Progenitor cell of endocrine pancreas (in vitro differentiated cells): ENCODE measurements around the gene RETREG1. TPM values are rescaled to one million over a fixed set of nuclear protein-coding genes. Genes with fewer than 3 reads are reported as not detected.

Experiments used
- DNase-seq: peaks from one replicate; pipeline ENCODE4 v3.0.0; 2021; ENCODE audit warnings: low spot score; ENCODE audit not compliant: unreplicated experiment
- H3K27ac Mint-ChIP-seq: 2 replicates; pipeline ENCODE4 v1.8.0; 2021; ENCODE audit warnings: mild to moderate bottlenecking, moderate library complexity, mixed read lengths
- H3K27me3 Mint-ChIP-seq: 2 replicates; pipeline ENCODE4 v1.8.0; 2021; ENCODE audit warnings: mixed read lengths
- H3K36me3 Mint-ChIP-seq: 2 replicates; pipeline ENCODE4 v1.8.0; 2022; ENCODE audit warnings: mixed read lengths; ENCODE audit not compliant: insufficient read depth
- H3K4me1 Mint-ChIP-seq: 2 replicates; pipeline ENCODE4 v1.8.0; 2021; ENCODE audit warnings: low read depth, mixed read lengths
- H3K4me3 Mint-ChIP-seq: 2 replicates; pipeline ENCODE4 v1.8.0; 2021; ENCODE audit warnings: low read depth, mild to moderate bottlenecking, moderate library complexity, mixed read lengths
- H3K9me3 Mint-ChIP-seq: 2 replicates; pipeline ENCODE4 v1.8.0; 2021; ENCODE audit warnings: low read depth, mixed read lengths
- CTCF ChIP-seq: fragments of 200-600 bp; sonication (generic); IDR thresholded peaks from one replicate; pipeline ENCODE4 v1.5.0; 2021; ENCODE audit warnings: antibody characterized with exemption, mild to moderate bottlenecking; ENCODE audit not compliant: unreplicated experiment
- total RNA-seq: library from RNA; stranded (reverse); gene quantifications from 2 replicates; pipeline ENCODE4 v1.2.1, GENCODE V29; 2021

Gene RETREG1
- total RNA-seq, 1 donor from 2014 or later = 8.0 TPM

- no peaks in the 10 kb centered on the region for H3K9me3 Mint-ChIP-seq
- H3K36me3 Mint-ChIP-seq = peaks cover 3% of the 10 kb centered on the region
- TF ChIP-seq CTCF = no peak
- H3K27me3 Mint-ChIP-seq = peaks cover 46% of the 10 kb centered on the region
- peaks cover 35% of the 10 kb centered on the region for H3K4me1 Mint-ChIP-seq
- DNase-seq = no peak
- H3K27ac Mint-ChIP-seq = no peak overlapping the region
- H3K4me3 Mint-ChIP-seq = no peak overlapping the region
These were observed 91.1 kb downstream of the RETREG1 start for GRCh38 chr5:16525651-16526050.

GRCh38 chr5:16524286-16524685 is 92.5 kb downstream of the RETREG1 start:
- no peaks in the 10 kb centered on the region for H3K9me3 Mint-ChIP-seq
- peaks cover 43% of the 10 kb centered on the region for H3K27me3 Mint-ChIP-seq
- no peak overlapping the region for H3K4me3 Mint-ChIP-seq
- no peak for TF ChIP-seq CTCF
- peaks cover 3% of the 10 kb centered on the region for H3K36me3 Mint-ChIP-seq
- DNase-seq = no peak
- H3K4me1 Mint-ChIP-seq = peaks cover 35% of the 10 kb centered on the region
- no peak overlapping the region for H3K27ac Mint-ChIP-seq

DNA sequence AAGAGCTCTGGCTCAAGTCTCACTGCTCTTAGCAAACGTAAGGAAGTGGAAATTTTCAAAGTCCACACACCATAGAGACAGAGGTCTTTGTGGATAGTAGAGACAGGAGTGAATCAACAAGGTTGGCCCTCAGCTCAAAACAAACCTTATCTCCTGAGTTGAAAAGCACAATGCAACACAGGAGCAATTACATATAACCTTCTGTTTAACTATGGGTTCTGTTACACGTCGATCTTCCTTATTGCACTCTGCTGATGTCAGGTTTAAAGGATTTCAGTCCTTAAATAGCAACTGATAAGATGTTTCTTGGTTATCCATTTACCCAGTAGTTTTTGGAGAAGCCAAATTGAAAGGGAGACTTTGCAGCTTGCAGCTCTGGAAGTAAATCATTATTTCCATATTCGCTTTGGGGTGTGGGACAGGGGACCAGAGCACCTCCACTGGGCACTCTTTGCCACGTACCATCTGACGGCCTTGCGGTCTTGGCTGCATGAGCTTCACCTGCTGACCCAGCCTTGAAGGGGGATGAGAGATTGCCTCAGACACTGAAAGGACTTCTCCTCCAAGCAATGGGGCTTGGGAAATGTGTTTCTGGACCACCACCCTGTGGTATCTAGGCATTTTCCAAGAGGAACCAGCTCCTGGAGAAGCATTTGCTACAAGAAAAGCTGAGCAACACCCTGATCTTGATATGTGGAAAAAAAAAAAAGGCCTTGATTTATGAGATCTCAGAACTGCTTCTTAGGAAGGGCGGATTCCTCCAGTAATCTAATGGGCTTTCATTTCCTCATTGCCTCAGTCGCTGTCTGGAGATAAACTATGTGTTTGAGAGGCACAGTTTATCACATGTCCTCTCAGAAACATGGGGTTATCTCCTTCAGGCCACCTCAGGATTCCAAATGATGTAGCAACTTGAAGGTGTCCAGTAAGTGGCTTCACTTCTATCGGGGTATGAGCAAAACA is 95.0 kb downstream of the RETREG1 start:
- no peak for DNase-seq
- H3K4me1 Mint-ChIP-seq = peaks cover 34% of the 10 kb centered on the region
- TF ChIP-seq CTCF = no peak
- H3K9me3 Mint-ChIP-seq = no peaks in the 10 kb centered on the region
- peaks cover 42% of the 10 kb centered on the region for H3K27me3 Mint-ChIP-seq
- peak overlapping the region; percentile 32 for H3K4me3 Mint-ChIP-seq
- peaks cover 3% of the 10 kb centered on the region for H3K36me3 Mint-ChIP-seq
- peak overlapping the region; percentile 69 for H3K27ac Mint-ChIP-seq

DNA sequence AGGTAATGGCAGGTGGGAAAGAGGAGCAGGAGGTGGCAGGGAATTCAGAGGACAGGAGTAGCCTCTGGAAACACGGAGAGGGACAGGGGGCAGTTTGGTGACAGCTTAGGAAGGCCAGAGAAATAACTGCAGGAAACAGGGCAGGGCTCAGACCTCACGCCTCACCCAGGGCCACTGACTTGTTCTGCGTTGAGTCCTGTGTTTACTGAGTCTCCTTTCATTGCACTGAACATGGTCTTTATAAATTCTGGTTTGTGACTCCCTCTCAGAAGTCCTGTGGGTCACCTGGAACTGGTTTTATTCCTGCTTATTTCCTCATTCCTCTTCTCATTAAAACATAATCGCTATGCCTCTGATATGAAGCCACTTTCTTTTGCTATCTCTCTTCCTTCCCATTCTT is 96.0 kb downstream of the RETREG1 start:
- Mint-ChIP-seq H3K27ac (peak overlapping the region; percentile 69), H3K4me1 (peaks cover 31% of the 10 kb centered on the region), H3K4me3 (peak overlapping the region; percentile 32), H3K9me3 (no peaks in the 10 kb centered on the region), H3K27me3 (peaks cover 46% of the 10 kb centered on the region), H3K36me3 (peaks cover 3% of the 10 kb centered on the region)
- DNase-seq = no peak
- no peak for TF ChIP-seq CTCF

- no peak overlapping the region for H3K27ac Mint-ChIP-seq
- H3K27me3 Mint-ChIP-seq = peaks cover 47% of the 10 kb centered on the region
- peaks cover 24% of the 10 kb centered on the region for H3K4me1 Mint-ChIP-seq
- no peak overlapping the region for H3K4me3 Mint-ChIP-seq
- no peaks in the 10 kb centered on the region for H3K9me3 Mint-ChIP-seq
- no peak for DNase-seq
- no peak for TF ChIP-seq CTCF
- H3K36me3 Mint-ChIP-seq = peaks cover 3% of the 10 kb centered on the region
These were observed 97.4 kb downstream of the RETREG1 start for GRCh38 chr5:16519435-16519834.
